ENCODE data around the gene IL20RB.

The IL20RB gene

DNA sequence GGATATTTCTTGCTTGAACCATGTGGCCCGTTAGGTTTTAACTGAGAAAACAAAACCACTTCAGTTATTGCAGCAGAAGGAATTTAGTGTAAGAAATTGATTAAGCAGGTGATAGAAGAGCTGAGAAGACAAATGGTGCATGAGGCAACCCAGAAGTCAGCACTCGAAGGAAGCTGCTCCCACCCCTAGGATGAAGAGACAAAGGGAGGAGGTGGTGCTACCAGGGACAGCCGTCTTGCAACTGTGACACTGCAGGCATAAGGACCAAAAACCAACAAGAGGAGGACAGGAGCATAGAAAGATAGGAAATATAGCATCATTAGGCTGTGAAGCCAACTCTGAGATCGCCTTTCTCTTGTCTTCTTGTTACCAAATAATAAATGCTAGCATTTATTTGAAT lies 89.0 kb downstream of the IL20RB start:
- no peak for DNase-seq

DNA sequence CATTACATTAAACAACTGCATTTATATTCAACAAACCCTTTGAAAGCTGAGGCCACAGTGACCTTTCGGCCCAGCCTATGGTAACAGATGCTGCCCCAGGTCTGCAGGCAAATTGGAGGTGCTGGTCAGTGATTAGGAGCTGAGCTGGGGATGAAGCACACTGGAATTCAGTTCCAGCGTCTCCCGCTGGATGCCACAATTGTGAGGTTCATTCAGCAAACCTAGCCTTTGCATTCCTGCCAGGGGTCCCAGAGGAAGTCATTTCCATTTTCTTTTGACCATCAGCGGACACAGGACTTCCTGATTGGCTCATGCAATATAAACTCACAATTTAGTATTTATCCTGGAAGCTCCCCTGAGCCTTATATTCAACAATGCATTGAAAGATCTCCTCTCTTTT lies 89.5 kb downstream of the IL20RB start:
- no peak for DNase-seq

DNA sequence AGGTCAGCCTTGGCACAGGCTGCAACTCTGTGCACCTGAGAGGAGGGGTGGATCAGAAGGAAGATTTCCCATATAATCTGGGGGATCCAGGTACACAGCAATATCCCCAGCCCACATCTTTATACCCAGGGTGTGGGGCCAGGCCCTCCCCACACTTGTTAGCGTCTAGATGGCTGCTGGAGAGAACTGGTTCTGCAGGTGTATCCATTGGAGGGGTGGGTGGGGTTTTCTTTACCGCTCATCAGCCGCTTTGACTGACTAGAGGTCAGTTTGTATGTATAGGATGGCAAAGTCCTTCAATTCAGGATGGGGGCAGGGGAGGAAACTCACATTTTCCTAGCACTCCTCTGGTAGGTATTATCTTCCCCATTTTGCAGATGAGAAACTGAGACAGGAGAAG lies 92.5 kb downstream of the IL20RB start:
- DNase-seq = no peak

DNA sequence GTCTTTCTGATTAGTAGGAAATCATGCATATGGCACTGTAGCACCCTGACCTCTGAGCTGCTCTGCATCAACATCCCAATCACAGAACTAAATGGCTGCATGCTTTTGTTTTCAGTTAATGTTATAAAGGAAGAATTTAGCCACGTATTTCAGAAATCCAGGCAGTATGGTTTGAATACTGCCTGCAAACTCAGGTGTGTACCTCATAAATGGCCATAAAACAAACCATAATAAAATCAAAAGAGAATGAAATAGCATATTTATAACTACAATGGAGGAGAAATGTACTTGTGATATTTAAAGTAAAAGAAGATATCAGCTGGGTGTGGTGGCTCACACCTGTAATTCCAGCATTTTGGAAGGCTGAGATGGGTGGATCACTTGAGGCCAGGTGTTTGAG lies 94.5 kb downstream of the IL20RB start:
- DNase-seq = no peak
